ENCODE results near the gene HNRNPUL1. TPM values are rescaled to one million over a fixed set of nuclear protein-coding genes. Genes with fewer than 3 reads are reported as not detected.

The HNRNPUL1 gene
- total RNA-seq: 48.0 and 54.5 TPM in 2 replicates

DNA sequence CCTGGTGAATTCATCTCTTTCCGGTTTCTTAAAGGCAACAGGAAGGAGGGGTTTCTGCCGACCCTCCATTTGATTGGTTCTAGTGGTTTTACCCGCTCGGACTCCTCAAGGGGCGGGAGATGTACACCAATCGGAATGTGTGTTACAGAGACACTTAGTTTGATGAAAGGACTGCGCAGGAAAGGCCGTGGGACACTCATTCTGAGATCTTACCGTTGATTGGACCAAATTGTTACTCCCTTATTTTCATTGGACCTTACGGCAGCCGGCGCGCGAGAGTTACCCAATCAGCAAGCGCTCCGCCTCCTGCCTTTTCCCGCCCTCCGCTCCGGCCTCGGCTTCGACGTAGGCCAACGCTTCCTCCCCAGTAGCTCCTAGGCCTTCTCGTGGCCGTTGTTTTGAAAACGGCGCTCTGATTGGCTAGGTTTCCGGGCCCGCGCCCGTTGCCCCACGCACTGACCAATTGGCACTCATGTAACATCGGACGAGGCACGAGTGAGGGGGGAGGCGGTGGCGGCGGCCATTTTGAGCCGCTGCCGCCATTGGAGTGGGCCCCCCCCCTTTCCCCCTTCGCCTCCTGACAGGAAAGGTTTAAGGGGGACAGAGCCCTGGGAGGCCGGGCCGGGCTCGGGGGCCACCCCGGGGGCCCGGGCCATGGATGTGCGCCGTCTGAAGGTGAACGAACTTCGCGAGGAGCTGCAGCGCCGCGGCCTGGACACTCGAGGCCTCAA, at the start of gene HNRNPUL1:
Gene HNRNPUL1, plus strand, starts transcription at position 523 of the 731 bp plus-strand sequence. Its CDS starts 132 bp downstream, at position 655.

DNA sequence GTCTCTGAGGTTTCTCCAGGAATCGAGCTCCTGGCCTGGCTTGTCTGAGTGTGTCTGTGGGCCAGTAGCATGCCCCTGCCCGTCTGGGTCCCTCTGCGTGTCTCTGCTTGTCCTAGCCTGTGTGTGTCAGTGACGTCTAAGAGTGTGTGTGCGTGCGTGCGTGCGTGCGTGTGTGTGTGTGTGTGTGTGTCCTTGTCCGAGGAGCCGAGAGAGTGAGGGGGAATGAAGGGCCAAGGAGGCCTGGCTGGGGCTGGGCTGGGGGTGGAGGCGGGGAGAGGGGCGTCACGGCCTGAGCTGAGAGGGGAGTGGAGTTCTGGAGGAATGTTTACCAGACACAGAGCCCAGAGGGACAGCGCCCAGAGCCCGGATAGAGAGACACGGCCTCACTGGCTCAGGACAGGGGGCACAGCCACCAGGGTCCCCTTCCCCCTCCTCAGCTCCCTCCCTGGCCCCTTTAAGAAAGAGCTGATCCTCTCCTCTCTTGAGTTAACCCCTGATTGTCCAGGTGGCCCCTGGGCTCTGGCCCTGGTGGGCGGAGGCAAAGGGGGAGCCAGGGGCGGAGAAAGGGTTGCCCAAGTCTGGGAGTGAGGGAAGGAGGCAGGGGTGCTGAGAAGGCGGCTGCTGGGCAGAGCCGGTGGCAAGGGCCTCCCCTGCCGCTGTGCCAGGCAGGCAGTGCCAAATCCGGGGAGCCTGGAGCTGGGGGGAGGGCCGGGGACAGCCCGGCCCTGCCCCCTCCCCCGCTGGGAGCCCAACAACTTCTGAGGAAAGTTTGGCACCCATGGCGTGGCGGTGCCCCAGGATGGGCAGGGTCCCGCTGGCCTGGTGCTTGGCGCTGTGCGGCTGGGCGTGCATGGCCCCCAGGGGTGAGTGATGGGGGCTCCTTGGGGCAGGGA, 45.3 kb upstream of the HNRNPUL1 start, which contains the start of gene AXL:
Gene AXL, plus strand, starts transcription at position 609 of the 893 bp plus-strand sequence. Its CDS starts 170 bp downstream, at position 779.

DNA sequence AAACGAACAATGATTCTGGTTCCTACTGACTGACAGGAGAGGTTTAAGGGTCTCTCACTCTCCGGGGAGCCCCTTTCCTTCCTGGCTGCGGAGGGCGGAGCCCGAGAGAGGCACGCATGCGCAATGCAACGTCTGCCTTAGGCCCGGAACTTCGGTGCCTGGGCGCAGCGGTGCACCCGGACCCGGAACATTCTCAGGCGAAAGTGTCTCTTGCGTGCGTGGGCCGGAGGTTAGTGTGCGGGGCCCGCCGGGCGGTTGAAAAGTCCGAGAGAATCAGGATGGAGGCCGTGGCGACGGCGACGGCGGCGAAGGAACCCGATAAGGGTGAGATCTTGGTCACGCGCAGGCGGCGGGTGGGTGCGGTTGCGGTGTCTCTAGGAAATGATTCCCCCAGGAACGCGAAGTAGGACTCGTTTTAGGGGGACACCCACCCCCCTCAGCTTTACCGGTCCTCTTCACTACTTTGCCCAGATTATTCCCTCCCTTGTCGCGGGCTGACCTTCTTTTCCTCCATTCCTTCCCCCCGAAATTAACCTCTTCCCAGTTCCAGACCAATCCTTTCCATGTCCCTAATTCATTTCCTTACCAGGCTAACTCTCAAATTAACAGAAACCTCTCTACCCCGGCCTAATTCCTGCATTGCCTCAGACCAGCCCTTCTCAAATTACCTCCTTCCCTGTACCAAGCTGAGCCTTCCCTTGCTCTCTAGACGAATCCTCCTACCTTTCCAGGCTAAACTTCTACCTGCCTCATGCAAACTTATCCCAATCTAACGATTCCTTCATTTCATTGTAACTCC, 46.1 kb downstream of the HNRNPUL1 start, which contains the start of gene CCDC97:
Gene CCDC97, plus strand, starts transcription at position 140 of the 799 bp plus-strand sequence. Its CDS starts 139 bp downstream, at position 279.

DNA sequence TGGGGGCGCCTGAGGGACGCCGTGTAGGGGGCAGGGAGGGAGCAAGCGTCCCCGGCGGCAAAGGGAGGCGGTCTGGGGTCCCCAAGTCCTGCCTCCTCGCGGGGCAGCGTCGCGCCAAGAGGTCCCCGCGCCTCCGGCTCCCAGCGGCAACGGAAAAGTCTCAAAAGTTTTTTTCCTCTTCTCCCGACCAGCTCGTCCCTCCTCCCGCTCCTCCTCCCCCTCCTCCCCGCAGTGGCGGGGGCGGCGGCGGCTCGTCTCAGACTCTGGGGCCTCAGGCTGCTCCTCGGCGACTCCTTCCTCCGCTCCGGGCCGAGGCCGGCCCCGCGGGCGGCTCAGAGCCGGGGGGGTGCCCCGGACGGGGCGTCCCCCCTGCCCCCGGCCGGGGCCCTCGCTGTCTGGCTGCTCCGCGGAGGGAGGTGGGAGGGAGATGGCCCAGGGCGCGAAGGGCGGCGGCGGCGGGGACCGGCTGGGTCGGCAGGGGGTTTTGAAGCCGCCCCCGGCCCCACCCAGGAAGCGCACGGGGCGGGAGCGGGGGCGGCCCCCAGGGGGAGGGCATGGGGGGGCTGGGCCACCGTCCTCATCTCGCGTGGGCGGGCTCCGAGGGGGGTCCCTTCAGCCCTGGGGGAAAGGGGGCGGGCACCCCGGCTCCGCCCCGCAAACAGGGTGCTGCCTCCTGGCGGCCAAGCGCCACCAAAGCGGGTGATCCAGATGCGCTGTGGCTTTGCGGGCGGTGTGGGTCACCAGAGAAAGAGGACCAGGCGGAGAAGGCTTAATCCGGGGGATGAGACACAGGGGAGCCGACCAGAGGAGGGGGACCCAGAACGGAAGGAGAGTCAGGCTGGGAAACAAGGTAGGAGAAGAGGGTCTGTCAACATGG, 89.5 kb downstream of the HNRNPUL1 start, which contains the start of gene TGFB1:
Gene TGFB1, minus strand, starts transcription at position 457 of the 877 bp plus-strand sequence. CDS start 878 bp downstream, outside the sequence.

Other genes starting within 250 kb of the HNRNPUL1 start
- gene CYP2A13, start 175.9 kb upstream of the HNRNPUL1 start, total RNA-seq: not detected in 2 replicates
- not detected in 2 replicates for gene CYP2F1, start 149.9 kb upstream of the HNRNPUL1 start, total RNA-seq
- 0.77 and 3.3 TPM in 2 replicates for gene CYP2S1, start 71.2 kb upstream of the HNRNPUL1 start, total RNA-seq
- 105 and 126 TPM in 2 replicates for gene AXL, start 45.1 kb upstream of the HNRNPUL1 start, total RNA-seq
- gene CCDC97, start 45.8 kb downstream of the HNRNPUL1 start, total RNA-seq: 7.9 and 9.3 TPM in 2 replicates
- gene TGFB1, start 89.5 kb downstream of the HNRNPUL1 start, total RNA-seq: 8.2 and 9.8 TPM in 2 replicates
- gene B9D2, start 99.8 kb downstream of the HNRNPUL1 start, total RNA-seq: 4.1 and 4.8 TPM in 2 replicates
- gene TMEM91, start 112.2 kb downstream of the HNRNPUL1 start, total RNA-seq: 9.3 and 9.4 TPM in 2 replicates
- gene EXOSC5, start 133.0 kb downstream of the HNRNPUL1 start, total RNA-seq: 7.3 and 7.9 TPM in 2 replicates
- gene BCKDHA, start 133.4 kb downstream of the HNRNPUL1 start, total RNA-seq: 19.1 and 22.9 TPM in 2 replicates
- 3.2 and 5.2 TPM in 2 replicates for gene B3GNT8, start 163.0 kb downstream of the HNRNPUL1 start, total RNA-seq
- 28.1 and 32.6 TPM in 2 replicates for gene DMAC2, start 175.5 kb downstream of the HNRNPUL1 start, total RNA-seq
- gene ERICH4, start 178.8 kb downstream of the HNRNPUL1 start, total RNA-seq: not detected in 2 replicates